Measurements from ENCODE around the gene CLPTM1L. TPM values are rescaled to one million over a fixed set of nuclear protein-coding genes. Genes with fewer than 3 reads are reported as not detected.

Gene CLPTM1L
- polyA plus RNA-seq, 1 donor from 2014 or later: 61.6 TPM

DNA sequence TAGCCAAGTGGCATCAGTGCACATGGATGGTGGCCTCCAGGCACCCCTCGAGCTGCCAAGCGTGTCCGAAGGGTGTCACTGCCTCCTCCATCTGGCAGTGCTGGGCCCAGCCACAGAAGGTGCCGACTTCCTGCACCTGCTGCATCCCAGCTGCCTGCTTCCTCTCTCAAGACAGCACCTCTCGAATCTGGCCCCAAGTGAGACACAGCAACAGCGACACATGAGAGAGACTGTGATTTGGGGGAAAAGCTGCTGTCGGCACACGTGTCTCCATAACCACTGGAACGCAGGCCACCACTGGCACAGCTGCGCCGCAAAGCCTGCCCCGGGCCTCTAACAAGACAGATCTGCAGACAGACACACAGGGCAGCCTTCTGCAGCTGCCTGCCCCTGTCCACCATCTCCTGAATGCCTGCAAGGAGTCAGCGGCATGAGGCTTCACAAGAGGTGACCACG, 8.8 kb downstream of the CLPTM1L start:
- H3K27ac ChIP-seq (ENCODE audit: low read length): no peak overlapping the region
- no peak overlapping the region for H3K4me3 ChIP-seq (ENCODE audit: low read length)
- no peaks in the 10 kb centered on the region for H3K79me2 ChIP-seq (replicated peaks; ENCODE audit: insufficient read depth, low read length)
- no peaks in the 10 kb centered on the region for H4K20me1 ChIP-seq (ENCODE audit: insufficient read depth)
- H3K4me2 ChIP-seq (ENCODE audit: low read length): no peak overlapping the region
- TF ChIP-seq TAF1 (IDR thresholded peaks at IDR 0.05; ENCODE audit: low read depth) (no peak), SMC3 (conservative IDR thresholded peaks at IDR 0.05; ENCODE audit: poor library complexity) (no peak), EP300 (conservative IDR thresholded peaks at IDR 0.05; ENCODE audit: poor library complexity, severe bottlenecking) (no peak), POLR2AphosphoS5 (IDR thresholded peaks at IDR 0.05) (no peak), RAD21 (conservative IDR thresholded peaks at IDR 0.05) (no peak), MXI1 (conservative IDR thresholded peaks at IDR 0.05; ENCODE audit: poor library complexity, severe bottlenecking) (no peak), EZH2 (IDR thresholded peaks at IDR 0.05; ENCODE audit: borderline replicate concordance, insufficient read depth, low read length, poor library complexity, severe bottlenecking) (no peak)
- TF ChIP-seq, protein P1, sequence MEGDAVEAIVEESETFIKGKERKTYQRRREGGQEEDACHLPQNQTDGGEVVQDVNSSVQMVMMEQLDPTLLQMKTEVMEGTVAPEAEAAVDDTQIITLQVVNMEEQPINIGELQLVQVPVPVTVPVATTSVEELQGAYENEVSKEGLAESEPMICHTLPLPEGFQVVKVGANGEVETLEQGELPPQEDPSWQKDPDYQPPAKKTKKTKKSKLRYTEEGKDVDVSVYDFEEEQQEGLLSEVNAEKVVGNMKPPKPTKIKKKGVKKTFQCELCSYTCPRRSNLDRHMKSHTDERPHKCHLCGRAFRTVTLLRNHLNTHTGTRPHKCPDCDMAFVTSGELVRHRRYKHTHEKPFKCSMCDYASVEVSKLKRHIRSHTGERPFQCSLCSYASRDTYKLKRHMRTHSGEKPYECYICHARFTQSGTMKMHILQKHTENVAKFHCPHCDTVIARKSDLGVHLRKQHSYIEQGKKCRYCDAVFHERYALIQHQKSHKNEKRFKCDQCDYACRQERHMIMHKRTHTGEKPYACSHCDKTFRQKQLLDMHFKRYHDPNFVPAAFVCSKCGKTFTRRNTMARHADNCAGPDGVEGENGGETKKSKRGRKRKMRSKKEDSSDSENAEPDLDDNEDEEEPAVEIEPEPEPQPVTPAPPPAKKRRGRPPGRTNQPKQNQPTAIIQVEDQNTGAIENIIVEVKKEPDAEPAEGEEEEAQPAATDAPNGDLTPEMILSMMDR (IDR thresholded peaks at IDR 0.05; ENCODE audit: poor library complexity, severe bottlenecking): no peak
- TF ChIP-seq, protein P2, sequence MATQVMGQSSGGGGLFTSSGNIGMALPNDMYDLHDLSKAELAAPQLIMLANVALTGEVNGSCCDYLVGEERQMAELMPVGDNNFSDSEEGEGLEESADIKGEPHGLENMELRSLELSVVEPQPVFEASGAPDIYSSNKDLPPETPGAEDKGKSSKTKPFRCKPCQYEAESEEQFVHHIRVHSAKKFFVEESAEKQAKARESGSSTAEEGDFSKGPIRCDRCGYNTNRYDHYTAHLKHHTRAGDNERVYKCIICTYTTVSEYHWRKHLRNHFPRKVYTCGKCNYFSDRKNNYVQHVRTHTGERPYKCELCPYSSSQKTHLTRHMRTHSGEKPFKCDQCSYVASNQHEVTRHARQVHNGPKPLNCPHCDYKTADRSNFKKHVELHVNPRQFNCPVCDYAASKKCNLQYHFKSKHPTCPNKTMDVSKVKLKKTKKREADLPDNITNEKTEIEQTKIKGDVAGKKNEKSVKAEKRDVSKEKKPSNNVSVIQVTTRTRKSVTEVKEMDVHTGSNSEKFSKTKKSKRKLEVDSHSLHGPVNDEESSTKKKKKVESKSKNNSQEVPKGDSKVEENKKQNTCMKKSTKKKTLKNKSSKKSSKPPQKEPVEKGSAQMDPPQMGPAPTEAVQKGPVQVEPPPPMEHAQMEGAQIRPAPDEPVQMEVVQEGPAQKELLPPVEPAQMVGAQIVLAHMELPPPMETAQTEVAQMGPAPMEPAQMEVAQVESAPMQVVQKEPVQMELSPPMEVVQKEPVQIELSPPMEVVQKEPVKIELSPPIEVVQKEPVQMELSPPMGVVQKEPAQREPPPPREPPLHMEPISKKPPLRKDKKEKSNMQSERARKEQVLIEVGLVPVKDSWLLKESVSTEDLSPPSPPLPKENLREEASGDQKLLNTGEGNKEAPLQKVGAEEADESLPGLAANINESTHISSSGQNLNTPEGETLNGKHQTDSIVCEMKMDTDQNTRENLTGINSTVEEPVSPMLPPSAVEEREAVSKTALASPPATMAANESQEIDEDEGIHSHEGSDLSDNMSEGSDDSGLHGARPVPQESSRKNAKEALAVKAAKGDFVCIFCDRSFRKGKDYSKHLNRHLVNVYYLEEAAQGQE (IDR thresholded peaks at IDR 0.05; ENCODE audit: borderline replicate concordance): no peak
- no peaks in the 10 kb centered on the region for H3F3A ChIP-seq (ENCODE audit: insufficient read depth, low read length, poor library complexity, severe bottlenecking)
- no peak overlapping the region for H3K9ac ChIP-seq (ENCODE audit: low read length)
- H2AFZ ChIP-seq (ENCODE audit: low read depth, low read length): no peak overlapping the region
- H3K27me3 ChIP-seq (ENCODE audit: insufficient read depth, low read depth, low read length): no peaks in the 10 kb centered on the region
- H3K9me3 ChIP-seq (ENCODE audit: low read length): no peaks in the 10 kb centered on the region
- H3K9me2 ChIP-seq (ENCODE audit: insufficient read depth, low read length): no peaks in the 10 kb centered on the region
- no peaks in the 10 kb centered on the region for H3K36me3 ChIP-seq (ENCODE audit: insufficient read depth, low read length)

DNA sequence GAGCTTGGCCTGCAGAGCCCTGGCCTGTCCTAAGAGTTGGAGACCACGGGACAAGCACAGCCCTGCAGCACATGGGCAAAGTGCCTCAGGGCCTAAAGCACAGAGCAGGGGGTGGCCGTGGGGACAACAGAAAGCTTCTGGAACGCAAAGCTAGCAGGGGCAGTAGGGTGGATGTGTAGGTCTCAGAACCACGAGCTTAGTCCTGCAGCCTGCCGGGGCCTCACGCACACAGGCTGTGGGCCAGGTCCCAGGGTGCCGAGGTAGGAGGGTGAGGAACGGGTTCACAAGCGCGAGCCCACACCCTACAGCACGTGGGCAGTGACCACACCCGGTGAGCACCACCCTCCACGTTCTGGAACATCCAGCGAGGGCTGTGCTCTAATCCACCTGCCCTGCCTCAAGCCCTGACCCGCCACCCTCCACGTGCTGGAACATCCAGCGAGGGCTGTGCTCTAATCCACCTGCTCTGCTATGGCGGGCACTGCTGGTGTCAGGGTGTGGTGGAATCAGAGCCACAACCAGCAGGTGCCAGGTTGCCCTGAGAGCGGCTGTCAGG, 9.3 kb downstream of the CLPTM1L start:
- no peak overlapping the region for H2AFZ ChIP-seq (ENCODE audit: low read depth, low read length)
- H3K4me2 ChIP-seq (ENCODE audit: low read length): no peak overlapping the region
- H3K36me3 ChIP-seq (ENCODE audit: insufficient read depth, low read length): no peaks in the 10 kb centered on the region
- no peaks in the 10 kb centered on the region for H3K79me2 ChIP-seq (replicated peaks; ENCODE audit: insufficient read depth, low read length)
- H3K27me3 ChIP-seq (ENCODE audit: insufficient read depth, low read depth, low read length): no peaks in the 10 kb centered on the region
- no peak overlapping the region for H3K27ac ChIP-seq (ENCODE audit: low read length)
- no peaks in the 10 kb centered on the region for H4K20me1 ChIP-seq (ENCODE audit: insufficient read depth)
- H3K4me3 ChIP-seq (ENCODE audit: low read length): no peak overlapping the region
- H3K9me2 ChIP-seq (ENCODE audit: insufficient read depth, low read length): no peaks in the 10 kb centered on the region
- no peak overlapping the region for H3K9ac ChIP-seq (ENCODE audit: low read length)
- no peaks in the 10 kb centered on the region for H3K9me3 ChIP-seq (ENCODE audit: low read length)
- TF ChIP-seq RAD21 (conservative IDR thresholded peaks at IDR 0.05): no peak
- no peak for TF ChIP-seq SMC3 (conservative IDR thresholded peaks at IDR 0.05; ENCODE audit: poor library complexity)
- TF ChIP-seq, protein P1 (IDR thresholded peaks at IDR 0.05; ENCODE audit: poor library complexity, severe bottlenecking): no peak
- TF ChIP-seq, protein P2 (IDR thresholded peaks at IDR 0.05; ENCODE audit: borderline replicate concordance): no peak
- TF ChIP-seq EP300 (conservative IDR thresholded peaks at IDR 0.05; ENCODE audit: poor library complexity, severe bottlenecking): no peak
- no peak for TF ChIP-seq MXI1 (conservative IDR thresholded peaks at IDR 0.05; ENCODE audit: poor library complexity, severe bottlenecking)
- TF ChIP-seq POLR2AphosphoS5 (IDR thresholded peaks at IDR 0.05): no peak
- no peak for TF ChIP-seq EZH2 (IDR thresholded peaks at IDR 0.05; ENCODE audit: borderline replicate concordance, insufficient read depth, low read length, poor library complexity, severe bottlenecking)
- TF ChIP-seq TAF1 (IDR thresholded peaks at IDR 0.05; ENCODE audit: low read depth): no peak
- H3F3A ChIP-seq (ENCODE audit: insufficient read depth, low read length, poor library complexity, severe bottlenecking): no peaks in the 10 kb centered on the region

Data from neural cell (in vitro differentiated cells).